HCT116 (cell line): Measurements from ENCODE around the gene POFUT1. TPM values are rescaled to one million over a fixed set of nuclear protein-coding genes. Genes with fewer than 3 reads are reported as not detected.

Source experiments
- ATAC-seq: fragments of 200-7000 bp; cut with Tn5 transposase; 2 replicates; pipeline ENCODE4 v1.9.1; 2020; ENCODE audit warnings: mild to moderate bottlenecking, moderate library complexity
- BruUV-seq: library from RNA; stranded (reverse); fragments of 400-500 nt; replicated peaks from 2 replicates; lab custom pipeline; 2021; lab: Mats Ljungman, UMichigan
- CTCF ChIA-PET: fragments of 300-600 bp; sonication (Branson Sonifier 250); formaldehyde crosslinking; loops from one replicate; lab custom pipeline; 2021; ENCODE audit warnings: antibody characterized with exemption; lab: Charles Lee
- POLR2A ChIA-PET: fragments of 300-600, 350-600 bp; sonication (Branson Sonifier 250); formaldehyde crosslinking; loops from one replicate; lab custom pipeline; 2021; ENCODE audit warnings: antibody characterized with exemption; lab: Charles Lee
- RAD21 ChIA-PET, 2 experiments: fragments of 300-600 bp; sonication (Branson Sonifier 250); formaldehyde crosslinking; loops; one replicate each; lab custom pipeline; 2023; ENCODE audit warnings: low total read pairs in 2 of 2; ENCODE audit not compliant: uncharacterized antibody in 2 of 2, unreplicated experiment in 2 of 2, low non-redundant PET in 1 of 2; lab: Charles Lee
- DNase-seq: peaks from one replicate; pipeline ENCODE4 v3.0.0-alpha.2; 2010; ENCODE audit warnings: low read depth, low spot score
- H2AFZ ChIP-seq: fragments of 200-600 bp; shearing (Covaris generic), sonication (generic); 2 replicates; pipeline ENCODE4 v1.6.1; 2017; ENCODE audit warnings: low read depth, mixed run types, mixed read lengths, antibody characterized with exemption, low read length; ENCODE audit not compliant: poor library complexity, severe bottlenecking
- H3K27ac ChIP-seq: 2 replicates; pipeline ENCODE4 v1.5.1; 2012; ENCODE audit warnings: low read depth, low read length
- H3K27me3 ChIP-seq: fragments of 200-600 bp; sonication (generic); 2 replicates; pipeline ENCODE4 v1.6.1; 2016; ENCODE audit warnings: mixed run types, low read length, mixed read lengths; ENCODE audit not compliant: insufficient read depth
- H3K36me3 ChIP-seq, 2 experiments: fragments of 200-500 bp in 1 of 2; fragments of 200-600 bp in 1 of 2; sonication (Bioruptor generic) in 1 of 2; sonication (generic) in 1 of 2; 2 replicates each; pipeline versions ENCODE4 v1.5.1 to v1.6.1; 2014 to 2016; ENCODE audit warnings: low read length in 2 of 2, inconsistent platforms in 1 of 2, mixed read lengths in 1 of 2, mixed run types in 1 of 2; ENCODE audit not compliant: insufficient read depth in 2 of 2, control insufficient read depth in 1 of 2
- H3K4me1 ChIP-seq, 2 experiments: fragments of 200-600 bp in 1 of 2; sonication (generic) in 1 of 2; 2 replicates each; pipeline versions ENCODE4 v1.5.1 to v1.6.1; 2012 to 2017; ENCODE audit warnings: low read length in 2 of 2, inconsistent platforms in 1 of 2, mild to moderate bottlenecking in 1 of 2, mixed read lengths in 1 of 2, mixed run types in 1 of 2, moderate library complexity in 1 of 2; ENCODE audit not compliant: insufficient read depth in 2 of 2, control insufficient read depth in 1 of 2
- H3K4me2 ChIP-seq: fragments of 200-600 bp; sonication (generic); 2 replicates; pipeline ENCODE4 v1.6.1; 2017; ENCODE audit warnings: mixed run types, low read length, mixed read lengths
- H3K4me3 ChIP-seq, 2 experiments: fragments of 200-600 bp in 1 of 2; sonication (generic) in 1 of 2; replicated peaks in 1 of 2; 2 replicates each; pipeline ENCODE4 v1.5.1; 2011 to 2016; ENCODE audit warnings: low read length in 2 of 2, control low read depth in 1 of 2, low read depth in 1 of 2, mild to moderate bottlenecking in 1 of 2, mixed read lengths in 1 of 2, mixed run types in 1 of 2
- H3K79me2 ChIP-seq: fragments of 200-600 bp; sonication (generic); 2 replicates; pipeline ENCODE4 v1.6.1; 2017; ENCODE audit warnings: mild to moderate bottlenecking, mixed run types, low read length, moderate library complexity, mixed read lengths; ENCODE audit not compliant: insufficient read depth
- H3K9ac ChIP-seq: fragments of 200-600 bp; sonication (generic); 2 replicates; pipeline ENCODE4 v1.6.1; 2016; ENCODE audit warnings: low read length, mixed read lengths
- H3K9me2 ChIP-seq: fragments of 200-600 bp; sonication (generic), shearing (Covaris generic); 2 replicates; pipeline ENCODE4 v1.6.1; 2017; ENCODE audit warnings: mixed run types, mild to moderate bottlenecking, moderate library complexity; ENCODE audit not compliant: insufficient read depth
- H3K9me3 ChIP-seq, 2 experiments: fragments of 200-500 bp in 1 of 2; fragments of 200-600 bp in 1 of 2; sonication (Bioruptor generic) in 1 of 2; sonication (generic) in 1 of 2; 2 replicates each; pipeline ENCODE4 v1.6.1; 2014 to 2017; ENCODE audit warnings: low read length in 2 of 2, mixed read lengths in 2 of 2, inconsistent platforms in 1 of 2, low read depth in 1 of 2, mild to moderate bottlenecking in 1 of 2, mixed run types in 1 of 2, moderate library complexity in 1 of 2; ENCODE audit not compliant: control insufficient read depth in 1 of 2, insufficient read depth in 1 of 2
- H4K20me1 ChIP-seq: fragments of 200-600 bp; sonication (generic), shearing (Covaris generic); 2 replicates; pipeline ENCODE4 v1.6.1; 2017; ENCODE audit warnings: mixed run types, mild to moderate bottlenecking, moderate library complexity; ENCODE audit not compliant: insufficient read depth
- CEBPB ChIP-seq: IDR thresholded peaks from 2 replicates; pipeline ENCODE4 v1.6.1; 2012; ENCODE audit warnings: low read depth
- EZH2phosphoT487 ChIP-seq: fragments of 200-600 bp; IDR thresholded peaks from 2 replicates; pipeline ENCODE4 v1.6.1; 2018; ENCODE audit warnings: antibody characterized with exemption, borderline replicate concordance
- MAX ChIP-seq: IDR thresholded peaks from 2 replicates; pipeline ENCODE4 v1.6.1; 2012
- SRF ChIP-seq: IDR thresholded peaks from 2 replicates; pipeline ENCODE4 v1.6.1; 2012; ENCODE audit warnings: low read depth
- ZBTB33 ChIP-seq: IDR thresholded peaks from 2 replicates; pipeline ENCODE4 v1.6.1; 2011; ENCODE audit warnings: mild to moderate bottlenecking, low read length, moderate library complexity; ENCODE audit not compliant: insufficient replicate concordance; ENCODE audit errors: extremely low read depth
- intact Hi-C: fragments of 100-400 bp; cut with micrococcal nuclease; formaldehyde crosslinking; loops from 2 replicates; pipeline ENCODE4 v1.10.0; 2022
- total RNA-seq: library from RNA; stranded (reverse); gene quantifications from one replicate; pipeline ENCODE4 v1.2.1, GENCODE V29; 2021; ENCODE audit not compliant: unreplicated experiment

Gene POFUT1
- total RNA-seq, 1 experiment from 2014 or later: 34.5 TPM

- peak overlapping the region; percentile 81 for H3K9ac ChIP-seq
- no peaks in the 10 kb centered on the region for H3K9me2 ChIP-seq
- H3K36me3 ChIP-seq: 0 out of 4 replicates have a peak, but pooled peaks cover 0 to 2% of the 10 kb centered on the region in 2 experiments
- H3K27me3 ChIP-seq: no peaks in the 10 kb centered on the region
- H3K79me2 ChIP-seq: peaks cover 29% of the 10 kb centered on the region
- H2AFZ ChIP-seq: no peak overlapping the region
- DNase-seq (no peak), ATAC-seq (no peak)
- intact Hi-C loops: no loop called here
- 0 out of 4 replicates have a peak, but pooled peaks cover 0 to 3% of the 10 kb centered on the region in 2 experiments for H3K9me3 ChIP-seq
- no peak for TF ChIP-seq ZBTB33
- TF ChIP-seq SRF: no peak
- BruUV-seq: TSS peak; percentile 47
- H3K4me1 ChIP-seq: peaks cover 3 to 14% of the 10 kb centered on the region in 2 experiments
- ChIA-PET POLR2A (no interaction called here), RAD21 (no interaction called here), CTCF (no interaction called here)
- H3K27ac ChIP-seq: no peak overlapping the region; the same call in 1 of the 2 replicates
- H4K20me1 ChIP-seq: no peaks in the 10 kb centered on the region
- H3K4me3 ChIP-seq: peak overlapping the region; percentile 85 to 95
- peak overlapping the region; percentile 81 for H3K4me2 ChIP-seq
These were observed 70.5 kb downstream of the POFUT1 start for GRCh38 chr20:32278199-32278643.

- Histone ChIP-seq H3K9ac (no peak overlapping the region), H3K36me3 (0 out of 4 replicates have a peak, but pooled peaks cover 0 to 2% of the 10 kb centered on the region in 2 experiments), H3K27me3 (no peaks in the 10 kb centered on the region), H3K4me1 (peaks cover 3 to 23% of the 10 kb centered on the region in 2 experiments), H3K9me2 (no peaks in the 10 kb centered on the region), H4K20me1 (no peaks in the 10 kb centered on the region), H3K4me3 (no peak overlapping the region), H3K27ac (no peak overlapping the region), H3K4me2 (no peak overlapping the region), H2AFZ (no peak overlapping the region), H3K79me2 (peaks cover 36% of the 10 kb centered on the region), H3K9me3 (no peaks in the 10 kb centered on the region)
- intact Hi-C loops: no loop called here
- POLR2A ChIA-PET: no interaction called here
- CTCF ChIA-PET: no interaction called here
- RAD21 ChIA-PET: no interaction called here
- TF ChIP-seq EZH2phosphoT487 (no peak), CEBPB (no peak), MAX (no peak)
- ATAC-seq: no peak
- no TSS peak for BruUV-seq
- no peak for DNase-seq
These were observed 74.0 kb downstream of the POFUT1 start for GRCh38 chr20:32281711-32282110.
